ENCODE data around the gene ANG. TPM values are rescaled to one million over a fixed set of nuclear protein-coding genes. Genes with fewer than 3 reads are reported as not detected.

Gene ANG
- total and polyA plus RNA-seq, 9 of the 15 experiments (the other 6 are each of a cell fraction or from before 2014, with no cell fraction given) = 0.21 to 0.73 (median 0.34) TPM; not detected in 4

GRCh38 chr14:20645481-20645880 is 43.1 kb upstream of the ANG start:
- intact Hi-C loops (cut with micrococcal nuclease) = no loop called here
- no peak overlapping the region for H2AFZ ChIP-seq (ENCODE audit: low read depth, low read length)
- H3K9ac ChIP-seq (ENCODE audit: insufficient read depth in 1 of 2, low read depth in 2 of 2, low read length in 2 of 2) = no peak overlapping the region
- no peaks in the 10 kb centered on the region for H3K36me3 ChIP-seq (ENCODE audit: control insufficient read depth, insufficient read depth, low read length)
- H4K20me1 ChIP-seq (replicated peaks; ENCODE audit: control insufficient read depth, insufficient read depth, low read length) = no peaks in the 10 kb centered on the region
- no peak overlapping the region for H3K4me3 ChIP-seq
- no peak for TF ChIP-seq MTA3 (IDR thresholded peaks at IDR 0.05; ENCODE audit: borderline replicate concordance)
- no peak for TF ChIP-seq ATF4 (CRISPR knock-in tag; IDR thresholded peaks at IDR 0.05)
- TF ChIP-seq ZNF584 (CRISPR knock-in tag; IDR thresholded peaks at IDR 0.05; ENCODE audit: low read depth) = no peak
- TF ChIP-seq RCOR1 (IDR thresholded peaks at IDR 0.05; ENCODE audit: borderline replicate concordance in 1 of 2, low read depth in 2 of 2, low read length in 2 of 2) = no peak
- no peak for TF ChIP-seq ZNF224 (CRISPR knock-in tag; IDR thresholded peaks at IDR 0.05)
- TF ChIP-seq POLR2AphosphoS2 (IDR thresholded peaks at IDR 0.05; ENCODE audit: low read length) = no peak
- TF ChIP-seq NR0B1 (IDR thresholded peaks at IDR 0.05; ENCODE audit: partially characterized antibody) = no peak
- TF ChIP-seq EHMT2 (IDR thresholded peaks at IDR 0.05) = no peak
- no peak for TF ChIP-seq NKRF (IDR thresholded peaks at IDR 0.05; ENCODE audit: borderline replicate concordance)
- no peak for TF ChIP-seq GTF2A2 (tag; IDR thresholded peaks at IDR 0.05)
- TF ChIP-seq MAX (CRISPR knock-in tag; IDR thresholded peaks at IDR 0.05) = no peak
- no peak for TF ChIP-seq KAT8 (IDR thresholded peaks at IDR 0.05; ENCODE audit: low read depth)
- no peak for TF ChIP-seq ATF1 (CRISPR knock-in tag; IDR thresholded peaks at IDR 0.05)
- no peak for TF ChIP-seq ATF1 (tag; IDR thresholded peaks at IDR 0.05)
- TF ChIP-seq HNRNPLL (IDR thresholded peaks at IDR 0.05; ENCODE audit: low read depth, low read length, poor library complexity, severe bottlenecking) = no peak
- H3K9me3 ChIP-seq (replicated peaks; ENCODE audit: control insufficient read depth, insufficient read depth, low read depth, low read length) = no peaks in the 10 kb centered on the region
- no peak for FAIRE-seq
- H3K4me2 ChIP-seq (ENCODE audit: insufficient read depth, low read length) = no peak overlapping the region
- in situ Hi-C loops (cut with MboI) = no loop called here
- ChIA-PET CTCF (ENCODE audit: low intra/inter-chr PET ratio) (no interaction called here), POLR2A (interaction anchor here (1.3 kb wide), 1 partner anchor 190 kb away, joined by 3 read pairs; the partner anchor contains the start of genes APEX1 and OSGEP)
- H3K9me1 ChIP-seq (ENCODE audit: control insufficient read depth, insufficient read depth, low read length) = no peaks in the 10 kb centered on the region
- no TSS peak for BruUV-seq (replicated peaks)
- DNase-seq (ENCODE audit: extremely low read depth in 1 of 4, low spot score in 3 of 4) = no peak
- H3K79me2 ChIP-seq (ENCODE audit: control insufficient read depth, insufficient read depth, low read length) = no peaks in the 10 kb centered on the region
- no peaks in the 10 kb centered on the region; a peak in 1 of 5 replicates for H3K4me1 ChIP-seq (replicated peaks in 1 of 2; ENCODE audit: control insufficient read depth in 2 of 2, insufficient read depth in 2 of 2, low read length in 2 of 2)
- WGBS (ENCODE audit: insufficient coverage, low coverage, missing lambda C conversion rate) = 0% methylated on average over 1 of the region's 1 CpG
- no peaks in the 10 kb centered on the region; a peak in 1 of 5 replicates for H3K27me3 ChIP-seq (ENCODE audit: control insufficient read depth in 2 of 2, insufficient read depth in 2 of 2, low read length in 2 of 2)
- ATAC-seq = no peak
- no peak overlapping the region for H3K27ac ChIP-seq (ENCODE audit: extremely low read depth, low read depth, low read length)
